Stimulated activated naive CD4-positive, alpha-beta T cell (primary cell): ENCODE measurements around the gene EEF1B2.
"Not testable (repeated sequence)": the region's sequence is repeated elsewhere in the genome, so short reads cannot be mapped to it uniquely, and the experiment has no call there.

Experiments
- DNase-seq, 6 experiments: peaks; one replicate each; lab custom pipeline; 2025; lab: John Stamatoyannopoulos, UW

Gene EEF1B2

GRCh38 chr2:206164261-206164862, 4.7 kb downstream of the EEF1B2 start:
- DNase-seq = peak in 3 of 6 experiments; percentile 3 to 40 (median 16)

GRCh38 chr2:206168230-206168629, 8.5 kb downstream of the EEF1B2 start:
- not testable (repeated sequence) for DNase-seq

GRCh38 chr2:206171624-206172397, 12.1 kb downstream of the EEF1B2 start:
- not testable (repeated sequence) for DNase-seq

- DNase-seq = no peak
Observed at GRCh38 chr2:206173147-206173546, 13.5 kb downstream of the EEF1B2 start.

GRCh38 chr2:206176121-206176520, 16.4 kb downstream of the EEF1B2 start:
- no peak for DNase-seq

- no peak for DNase-seq
Observed at GRCh38 chr2:206176901-206177300, 17.2 kb downstream of the EEF1B2 start.

GRCh38 chr2:206181526-206181925, 21.8 kb downstream of the EEF1B2 start:
- not testable (repeated sequence) for DNase-seq

GRCh38 chr2:206189691-206190090, 30.0 kb downstream of the EEF1B2 start:
- no peak for DNase-seq

GRCh38 chr2:206190111-206190510, 30.4 kb downstream of the EEF1B2 start:
- DNase-seq = no peak

- DNase-seq = no peak
Observed at GRCh38 chr2:206190689-206191088, 31.0 kb downstream of the EEF1B2 start.

GRCh38 chr2:206192157-206192556, 32.5 kb downstream of the EEF1B2 start:
- DNase-seq = no peak

GRCh38 chr2:206193671-206194357, 34.1 kb downstream of the EEF1B2 start:
- DNase-seq = no peak

- no peak for DNase-seq
Observed at GRCh38 chr2:206198677-206199076, 39.0 kb downstream of the EEF1B2 start.

GRCh38 chr2:206201075-206201848, 41.6 kb downstream of the EEF1B2 start:
- no peak for DNase-seq

GRCh38 chr2:206202446-206202845, 42.8 kb downstream of the EEF1B2 start:
- no peak for DNase-seq

- DNase-seq = no peak
Observed at GRCh38 chr2:206203331-206203730, 43.6 kb downstream of the EEF1B2 start.

- no peak for DNase-seq
Observed at GRCh38 chr2:206204710-206205109, 45.0 kb downstream of the EEF1B2 start.

- DNase-seq = not testable (repeated sequence)
Observed at GRCh38 chr2:206207316-206207715, 47.6 kb downstream of the EEF1B2 start.

- DNase-seq = no peak
Observed at GRCh38 chr2:206208900-206209299, 49.2 kb downstream of the EEF1B2 start.

GRCh38 chr2:206211657-206212255, 52.1 kb downstream of the EEF1B2 start:
- DNase-seq = no peak
